Activated CD4-positive, alpha-beta T cell treated with anti-CD3 and anti-CD28 coated beads, Interleukin-2, amount 50 U/mL, for 24 hours (primary cell): ENCODE data around the gene TEX53.

Experiments used
- DNase-seq, 2 donors: peaks; one replicate each; pipeline ENCODE4 v3.0.0-alpha.2; 2020; ENCODE audit warnings: low read depth in 1 of 2, low spot score in 1 of 2

TEX53 gene

GRCh38 chr9:114657705-114658104, at the start of gene TEX53:
TEX53 (minus strand) TSS chr9:114657805; CDS start chr9:114657774, 31 bp downstream.
- no peak for DNase-seq

- no peak for DNase-seq
Observed at GRCh38 chr9:114706711-114707110, 49.1 kb upstream of the TEX53 start.

- no peak for DNase-seq
Observed at GRCh38 chr9:114701988-114702387, 44.4 kb upstream of the TEX53 start.

- DNase-seq, result peak in 1 of 2 donors; percentile 43
Observed at GRCh38 chr9:114697951-114698351, 40.3 kb upstream of the TEX53 start.

- peak in 1 of 2 donors; percentile 59 for DNase-seq
Observed at GRCh38 chr9:114696814-114697544, 39.4 kb upstream of the TEX53 start.

GRCh38 chr9:114695948-114696347, 38.3 kb upstream of the TEX53 start:
- DNase-seq, result no peak

GRCh38 chr9:114694719-114695269, 37.2 kb upstream of the TEX53 start:
- DNase-seq, result no peak

GRCh38 chr9:114694146-114694545, 36.5 kb upstream of the TEX53 start:
- DNase-seq, result no peak

GRCh38 chr9:114693248-114693855, 35.7 kb upstream of the TEX53 start:
- no peak for DNase-seq

- no peak for DNase-seq
Observed at GRCh38 chr9:114691956-114692295, 34.3 kb upstream of the TEX53 start.

- DNase-seq, result peak; percentile 41 to 78
Observed at GRCh38 chr9:114691046-114691955, 33.7 kb upstream of the TEX53 start.

- DNase-seq, result no peak
Observed at GRCh38 chr9:114690308-114690707, 32.7 kb upstream of the TEX53 start.

- no peak for DNase-seq
Observed at GRCh38 chr9:114689813-114690212, 32.2 kb upstream of the TEX53 start.

- DNase-seq, result no peak
Observed at GRCh38 chr9:114688909-114689610, 31.5 kb upstream of the TEX53 start.

GRCh38 chr9:114688379-114688778, 30.8 kb upstream of the TEX53 start:
- no peak for DNase-seq

- no peak for DNase-seq
Observed at GRCh38 chr9:114687034-114687433, 29.4 kb upstream of the TEX53 start.

GRCh38 chr9:114685951-114686350, 28.3 kb upstream of the TEX53 start:
- no peak for DNase-seq

- no peak for DNase-seq
Observed at GRCh38 chr9:114684036-114684435, 26.4 kb upstream of the TEX53 start.

GRCh38 chr9:114682846-114683245, 25.2 kb upstream of the TEX53 start:
- DNase-seq, result no peak

GRCh38 chr9:114681594-114682332, 24.2 kb upstream of the TEX53 start, which contains the start of gene TEX48:
TEX48 (minus strand) TSS chr9:114682192; CDS start chr9:114671723, 10,469 bp downstream.
- peak; percentile 52 to 85 for DNase-seq
